Muscle layer of colon (tissue), 2 donors: ENCODE results near the gene MAGI1.

Source experiments
- H3K27ac ChIP-seq: one replicate; pipeline ENCODE4 v1.7.0; 2013; ENCODE audit warnings: low read depth, mild to moderate bottlenecking, low read length, moderate library complexity
- H3K27me3 ChIP-seq, 2 donors: one replicate each; pipeline ENCODE4 v1.7.0; 2013; ENCODE audit warnings: low read length in 2 of 2, mild to moderate bottlenecking in 2 of 2; ENCODE audit not compliant: insufficient read depth in 2 of 2, control insufficient read depth in 1 of 2
- H3K36me3 ChIP-seq: one replicate; pipeline ENCODE4 v1.7.0; 2013; ENCODE audit warnings: mild to moderate bottlenecking, low read length; ENCODE audit not compliant: insufficient read depth
- H3K4me1 ChIP-seq: one replicate; pipeline ENCODE4 v1.7.0; 2013; ENCODE audit warnings: mild to moderate bottlenecking, low read length; ENCODE audit not compliant: insufficient read depth
- H3K4me3 ChIP-seq, 2 donors: one replicate each; pipeline ENCODE4 v1.7.0; 2013; ENCODE audit warnings: low read length in 2 of 2, low read depth in 1 of 2, mild to moderate bottlenecking in 1 of 2, moderate library complexity in 1 of 2
- H3K9ac ChIP-seq: one replicate; pipeline ENCODE4 v1.7.0; 2013; ENCODE audit warnings: low read length
- H3K9me3 ChIP-seq: one replicate; pipeline ENCODE4 v1.7.0; 2013; ENCODE audit warnings: mild to moderate bottlenecking, low read length
- donor health status: abdominal sarcoma.
- donor health status: Adenocarcinoma of cecum.

Gene MAGI1

GRCh38 chr3:65377637-65378036, 661.1 kb downstream of the MAGI1 start:
- H3K4me3 ChIP-seq = no peak overlapping the region
- peaks cover 26% of the 10 kb centered on the region for H3K36me3 ChIP-seq
- no peaks in the 10 kb centered on the region for H3K27me3 ChIP-seq

GRCh38 chr3:65376426-65376825, 662.3 kb downstream of the MAGI1 start:
- no peak overlapping the region for H3K9ac ChIP-seq
- no peak overlapping the region for H3K27ac ChIP-seq
- peaks cover 17% of the 10 kb centered on the region for H3K36me3 ChIP-seq
- H3K9me3 ChIP-seq = no peaks in the 10 kb centered on the region
- no peaks in the 10 kb centered on the region for H3K4me1 ChIP-seq
- no peaks in the 10 kb centered on the region for H3K27me3 ChIP-seq
- no peak overlapping the region for H3K4me3 ChIP-seq

More at GRCh38 chr3:65377637-65378036, 661.1 kb downstream of the MAGI1 start:
- no peak overlapping the region for H3K27ac ChIP-seq
- no peaks in the 10 kb centered on the region for H3K9me3 ChIP-seq
- no peak overlapping the region for H3K9ac ChIP-seq
- H3K4me1 ChIP-seq = no peaks in the 10 kb centered on the region

GRCh38 chr3:65371053-65371452, 667.7 kb downstream of the MAGI1 start:
- H3K36me3 ChIP-seq = no peaks in the 10 kb centered on the region
- no peaks in the 10 kb centered on the region for H3K27me3 ChIP-seq
- H3K9me3 ChIP-seq = no peaks in the 10 kb centered on the region
- no peak overlapping the region for H3K4me3 ChIP-seq
- H3K9ac ChIP-seq = no peak overlapping the region
- H3K4me1 ChIP-seq = peaks cover 18% of the 10 kb centered on the region
- peak overlapping the region; percentile 71 for H3K27ac ChIP-seq

- Histone ChIP-seq H3K9me3 (no peaks in the 10 kb centered on the region), H3K27ac (no peak overlapping the region), H3K4me3 (no peak overlapping the region), H3K36me3 (peaks cover 3% of the 10 kb centered on the region), H3K27me3 (no peaks in the 10 kb centered on the region), H3K4me1 (peaks cover 18% of the 10 kb centered on the region), H3K9ac (no peak overlapping the region)
Observed at GRCh38 chr3:65368866-65369265, 669.9 kb downstream of the MAGI1 start.

GRCh38 chr3:65362688-65363087, 676.0 kb downstream of the MAGI1 start:
- Histone ChIP-seq H3K9ac (no peak overlapping the region), H3K36me3 (peaks cover 26% of the 10 kb centered on the region), H3K4me1 (peaks cover 9% of the 10 kb centered on the region), H3K27ac (no peak overlapping the region), H3K4me3 (no peak overlapping the region), H3K9me3 (no peaks in the 10 kb centered on the region), H3K27me3 (no peaks in the 10 kb centered on the region)

- Histone ChIP-seq H3K27ac (no peak overlapping the region), H3K36me3 (peaks cover 26% of the 10 kb centered on the region), H3K9ac (no peak overlapping the region), H3K27me3 (no peaks in the 10 kb centered on the region), H3K4me1 (peaks cover 4% of the 10 kb centered on the region), H3K9me3 (no peaks in the 10 kb centered on the region), H3K4me3 (no peak overlapping the region)
Observed at GRCh38 chr3:65361448-65361847, 677.3 kb downstream of the MAGI1 start.

- no peak overlapping the region for H3K4me3 ChIP-seq
- no peaks in the 10 kb centered on the region for H3K9me3 ChIP-seq
- peaks cover 14% of the 10 kb centered on the region for H3K36me3 ChIP-seq
- H3K4me1 ChIP-seq = peaks cover 23% of the 10 kb centered on the region
- no peak overlapping the region for H3K9ac ChIP-seq
- H3K27me3 ChIP-seq = no peaks in the 10 kb centered on the region
- no peak overlapping the region for H3K27ac ChIP-seq
Observed at GRCh38 chr3:65356331-65357248, 682.1 kb downstream of the MAGI1 start.

- H3K27ac ChIP-seq = no peak overlapping the region
- peaks cover 24% of the 10 kb centered on the region for H3K4me1 ChIP-seq
- peaks cover 4% of the 10 kb centered on the region for H3K36me3 ChIP-seq
- H3K9me3 ChIP-seq = no peaks in the 10 kb centered on the region
- H3K27me3 ChIP-seq = no peaks in the 10 kb centered on the region
- no peak overlapping the region for H3K4me3 ChIP-seq
- no peak overlapping the region for H3K9ac ChIP-seq
Observed at GRCh38 chr3:65354880-65355279, 683.8 kb downstream of the MAGI1 start.

- Histone ChIP-seq H3K4me1 (peaks cover 24% of the 10 kb centered on the region), H3K9me3 (no peaks in the 10 kb centered on the region), H3K36me3 (no peaks in the 10 kb centered on the region), H3K9ac (no peak overlapping the region), H3K4me3 (no peak overlapping the region), H3K27me3 (no peaks in the 10 kb centered on the region), H3K27ac (no peak overlapping the region)
Observed at GRCh38 chr3:65352951-65353350, 685.8 kb downstream of the MAGI1 start.

- H3K4me3 ChIP-seq = no peak overlapping the region
- peaks cover 24% of the 10 kb centered on the region for H3K4me1 ChIP-seq
- no peaks in the 10 kb centered on the region for H3K9me3 ChIP-seq
- no peaks in the 10 kb centered on the region for H3K27me3 ChIP-seq
- H3K27ac ChIP-seq = no peak overlapping the region
- no peaks in the 10 kb centered on the region for H3K36me3 ChIP-seq
- no peak overlapping the region for H3K9ac ChIP-seq
Observed at GRCh38 chr3:65351753-65352152, 687.0 kb downstream of the MAGI1 start.

- H3K9me3 ChIP-seq = no peaks in the 10 kb centered on the region
- H3K4me1 ChIP-seq = peaks cover 24% of the 10 kb centered on the region
- no peaks in the 10 kb centered on the region for H3K27me3 ChIP-seq
- H3K9ac ChIP-seq = no peak overlapping the region
- no peak overlapping the region for H3K27ac ChIP-seq
- H3K4me3 ChIP-seq = no peak overlapping the region
- H3K36me3 ChIP-seq = no peaks in the 10 kb centered on the region
Observed at GRCh38 chr3:65350801-65351476, 687.8 kb downstream of the MAGI1 start.
